Uterus (tissue), 4 donors: Measurements from ENCODE around the gene ACRBP. TPM values are rescaled to one million over a fixed set of nuclear protein-coding genes. Genes with fewer than 3 reads are reported as not detected.

Experiments
- DNase-seq, 2 donors: peaks; one replicate each; pipeline ENCODE4 v3.0.0-alpha.2; 2019 to 2020
- H3K27ac ChIP-seq, 2 donors: fragments of 200-600 bp; sonication (generic); 1 replicate in 1 of 2; 2 replicates in 1 of 2; pipeline ENCODE4 v1.5.1; 2016 to 2018
- H3K27me3 ChIP-seq, 2 donors: fragments of 200-600 bp; sonication (generic); one replicate each; pipeline ENCODE4 v1.5.1; 2018 to 2019; ENCODE audit warnings: control low read depth in 1 of 2
- H3K36me3 ChIP-seq, 2 donors: fragments of 200-600 bp; sonication (generic); one replicate each; pipeline ENCODE4 v1.5.1; 2019; ENCODE audit warnings: control low read depth in 1 of 2
- H3K4me1 ChIP-seq, 2 donors: fragments of 200-600 bp; sonication (generic); one replicate each; pipeline ENCODE4 v1.5.1; 2018 to 2019; ENCODE audit warnings: control low read depth in 1 of 2
- H3K4me3 ChIP-seq, 2 donors: fragments of 200-600 bp; sonication (generic); 1 replicate in 1 of 2; 2 replicates in 1 of 2; pipeline ENCODE4 v1.5.1; 2018 to 2019; ENCODE audit warnings: mild to moderate bottlenecking in 1 of 2
- H3K9me3 ChIP-seq, 2 donors: fragments of 200-600 bp; sonication (generic); one replicate each; pipeline ENCODE4 v1.5.1; 2019; ENCODE audit warnings: control low read depth in 1 of 2
- POLR2A ChIP-seq, 2 donors: fragments of 450-650 bp; IDR thresholded peaks; one replicate each; pipeline ENCODE4 v1.6.1; 2016; ENCODE audit warnings: antibody characterized with exemption in 2 of 2, mild to moderate bottlenecking in 1 of 2, moderate library complexity in 1 of 2
- intact Hi-C: fragments of 100-400 bp; cut with DNase I; formaldehyde crosslinking; loops from one replicate; pipeline ENCODE4 v1.15.1; 2023; ENCODE audit warnings: low total_unique reads
- total RNA-seq, 4 donors: library from RNA; depleted of rRNA in 3 of 4; stranded (reverse); fragments of >200 nt in 3 of 4; gene quantifications; one replicate each; pipeline versions ENCODE4 v1.1.0 to v1.2.4, GENCODE V29; 2014 to 2023
- TF ChIP-seq, protein P1 (sequence below), 4 experiments: fragments of 200-600 bp in 2 of 4; fragments of 450-650 bp in 2 of 4; sonication (generic) in 2 of 4; IDR thresholded peaks; one replicate each; pipeline ENCODE4 v1.5.1; 2016 to 2019; ENCODE audit warnings: antibody characterized with exemption in 4 of 4, mild to moderate bottlenecking in 2 of 4, moderate library complexity in 1 of 4
- donor health status: DM: yes; HTN: yes; CAD: no.

Gene ACRBP
- total RNA-seq, 4 donors from 2014 or later: 0.35 to 1.6 (median 1.5) TPM; not detected in 1

DNA sequence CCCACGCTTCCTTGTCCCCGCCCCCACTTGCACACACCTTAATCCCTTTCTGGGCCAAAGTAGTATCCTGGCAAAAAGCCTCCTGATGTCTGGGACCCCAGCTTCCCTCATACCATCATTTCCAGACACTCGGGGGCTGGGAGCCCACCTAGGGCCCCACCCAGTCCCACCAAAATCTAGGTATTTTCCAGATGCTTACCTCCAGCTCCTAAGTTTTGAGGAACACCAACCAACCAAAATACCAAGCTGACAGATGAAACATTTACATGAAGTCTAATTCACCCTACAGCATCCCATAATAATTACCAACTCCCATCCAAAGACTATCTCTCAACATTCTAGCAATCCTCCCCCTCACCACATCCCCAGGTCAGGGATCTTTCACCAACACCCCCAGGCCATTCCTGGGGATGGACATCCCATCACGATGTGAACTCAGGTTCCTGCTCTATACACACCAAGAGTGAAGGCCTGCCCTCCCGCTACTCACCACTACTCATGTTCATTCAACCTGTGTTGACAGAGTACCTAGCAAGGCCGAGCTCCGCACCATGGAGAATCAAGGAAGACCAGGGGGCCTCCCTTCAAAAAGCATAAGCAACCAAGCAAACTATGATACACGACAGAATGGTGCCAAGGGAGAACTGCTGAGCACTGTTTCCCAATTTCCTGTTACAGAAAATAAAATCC is 38.5 kb downstream of the ACRBP start:
- Histone ChIP-seq H3K27me3 (no peaks in the 10 kb centered on the region), H3K4me1 (peaks cover 14 to 22% of the 10 kb centered on the region in 2 donors), H3K4me3 (no peak overlapping the region), H3K9me3 (no peaks in the 10 kb centered on the region), H3K36me3 (no peaks in the 10 kb centered on the region), H3K27ac (peak overlapping the region; percentile 81 to 100)
- intact Hi-C loops: no loop called here
- TF ChIP-seq POLR2A (IDR thresholded peaks at IDR 0.05): no peak
- TF ChIP-seq, protein P1, sequence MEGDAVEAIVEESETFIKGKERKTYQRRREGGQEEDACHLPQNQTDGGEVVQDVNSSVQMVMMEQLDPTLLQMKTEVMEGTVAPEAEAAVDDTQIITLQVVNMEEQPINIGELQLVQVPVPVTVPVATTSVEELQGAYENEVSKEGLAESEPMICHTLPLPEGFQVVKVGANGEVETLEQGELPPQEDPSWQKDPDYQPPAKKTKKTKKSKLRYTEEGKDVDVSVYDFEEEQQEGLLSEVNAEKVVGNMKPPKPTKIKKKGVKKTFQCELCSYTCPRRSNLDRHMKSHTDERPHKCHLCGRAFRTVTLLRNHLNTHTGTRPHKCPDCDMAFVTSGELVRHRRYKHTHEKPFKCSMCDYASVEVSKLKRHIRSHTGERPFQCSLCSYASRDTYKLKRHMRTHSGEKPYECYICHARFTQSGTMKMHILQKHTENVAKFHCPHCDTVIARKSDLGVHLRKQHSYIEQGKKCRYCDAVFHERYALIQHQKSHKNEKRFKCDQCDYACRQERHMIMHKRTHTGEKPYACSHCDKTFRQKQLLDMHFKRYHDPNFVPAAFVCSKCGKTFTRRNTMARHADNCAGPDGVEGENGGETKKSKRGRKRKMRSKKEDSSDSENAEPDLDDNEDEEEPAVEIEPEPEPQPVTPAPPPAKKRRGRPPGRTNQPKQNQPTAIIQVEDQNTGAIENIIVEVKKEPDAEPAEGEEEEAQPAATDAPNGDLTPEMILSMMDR (IDR thresholded peaks at IDR 0.05): no peak
- peak; percentile 31 to 54 for DNase-seq

DNA sequence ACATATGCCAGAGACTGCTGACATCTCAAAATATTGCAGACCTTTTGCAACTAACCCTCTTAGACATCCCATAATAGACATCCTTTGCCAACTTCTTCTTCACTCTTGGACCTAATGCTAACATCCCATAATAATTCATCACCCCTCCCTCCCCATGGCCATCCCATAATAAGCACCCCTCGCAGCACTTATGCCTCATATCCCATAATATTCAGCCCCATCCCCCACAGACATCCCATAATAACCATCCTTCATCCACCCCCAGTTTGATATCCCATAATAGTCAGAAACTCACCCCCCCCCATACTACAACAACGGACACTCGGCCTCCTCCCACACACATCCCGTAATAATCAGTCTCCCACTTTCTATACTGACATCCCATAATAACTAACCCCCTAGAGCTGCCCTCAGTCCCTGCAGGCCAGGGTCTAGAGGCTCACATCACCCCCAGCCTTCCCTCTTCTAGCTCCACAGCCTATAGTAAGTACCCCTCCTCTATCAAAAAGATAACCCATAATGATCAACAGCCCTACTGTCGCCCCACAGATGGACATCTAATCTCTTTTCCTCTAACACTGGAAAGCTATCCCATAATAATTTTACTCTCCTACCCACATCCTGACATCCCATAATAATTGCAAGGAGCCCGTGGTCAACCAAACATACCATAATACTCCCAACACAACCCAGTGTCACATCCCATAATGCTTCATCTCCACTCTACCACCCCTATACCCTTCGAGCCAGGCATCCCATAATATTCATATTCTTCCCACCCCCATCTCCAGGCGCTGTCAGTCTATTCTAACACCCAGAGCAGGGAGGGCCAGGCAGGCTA is 39.3 kb downstream of the ACRBP start:
- intact Hi-C loops: no loop called here
- peak overlapping the region; percentile 81 to 100 for H3K27ac ChIP-seq
- DNase-seq: peak; percentile 65 to 88
- no peak overlapping the region for H3K4me3 ChIP-seq
- H3K27me3 ChIP-seq: no peaks in the 10 kb centered on the region
- no peaks in the 10 kb centered on the region for H3K36me3 ChIP-seq
- TF ChIP-seq, protein P1 (IDR thresholded peaks at IDR 0.05): no peak
- no peak for TF ChIP-seq POLR2A (IDR thresholded peaks at IDR 0.05)
- peaks cover 15 to 22% of the 10 kb centered on the region in 2 donors for H3K4me1 ChIP-seq
- no peaks in the 10 kb centered on the region for H3K9me3 ChIP-seq

DNA sequence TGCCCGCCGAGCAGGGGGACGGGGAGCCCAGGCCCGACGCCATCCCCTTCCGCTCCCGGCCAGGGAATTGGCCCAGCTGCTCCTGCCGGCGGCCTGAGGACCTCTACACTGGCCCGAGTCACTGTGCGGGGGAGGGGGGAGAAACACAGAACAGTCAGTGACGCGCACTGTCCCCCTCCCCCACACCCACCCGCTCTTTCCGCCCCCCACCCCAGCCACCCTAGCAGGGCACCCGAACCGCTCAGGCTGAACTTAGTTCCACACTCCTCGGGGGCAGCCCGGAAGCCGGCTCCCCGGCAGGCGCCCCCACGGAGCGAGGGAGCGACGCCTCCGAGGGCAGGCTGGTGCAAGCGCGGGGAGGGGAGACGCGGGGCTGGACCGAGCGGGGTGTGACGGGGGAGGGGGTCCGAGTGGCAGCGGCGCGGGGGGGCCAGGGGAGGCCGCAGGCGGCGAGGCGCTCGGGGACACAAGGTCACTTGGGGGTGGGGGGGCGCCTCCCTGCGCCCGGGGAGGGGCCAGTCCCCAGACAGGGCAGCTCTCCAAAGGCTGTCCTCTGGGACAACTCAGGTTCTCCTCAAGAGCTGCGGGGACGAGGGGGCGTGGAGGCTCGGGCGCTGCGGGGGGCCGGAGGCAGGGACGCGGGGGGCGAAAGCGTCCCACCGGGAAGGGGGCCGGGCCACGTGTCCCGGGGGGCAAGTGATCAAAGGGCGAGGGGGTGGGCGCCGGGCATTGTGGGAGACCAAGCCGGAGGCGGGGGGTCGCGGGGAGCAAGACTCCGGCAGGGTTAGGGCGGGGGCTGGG is 40.7 kb downstream of the ACRBP start:
- peak overlapping the region; percentile 98 to 100 for H3K27ac ChIP-seq

DNA sequence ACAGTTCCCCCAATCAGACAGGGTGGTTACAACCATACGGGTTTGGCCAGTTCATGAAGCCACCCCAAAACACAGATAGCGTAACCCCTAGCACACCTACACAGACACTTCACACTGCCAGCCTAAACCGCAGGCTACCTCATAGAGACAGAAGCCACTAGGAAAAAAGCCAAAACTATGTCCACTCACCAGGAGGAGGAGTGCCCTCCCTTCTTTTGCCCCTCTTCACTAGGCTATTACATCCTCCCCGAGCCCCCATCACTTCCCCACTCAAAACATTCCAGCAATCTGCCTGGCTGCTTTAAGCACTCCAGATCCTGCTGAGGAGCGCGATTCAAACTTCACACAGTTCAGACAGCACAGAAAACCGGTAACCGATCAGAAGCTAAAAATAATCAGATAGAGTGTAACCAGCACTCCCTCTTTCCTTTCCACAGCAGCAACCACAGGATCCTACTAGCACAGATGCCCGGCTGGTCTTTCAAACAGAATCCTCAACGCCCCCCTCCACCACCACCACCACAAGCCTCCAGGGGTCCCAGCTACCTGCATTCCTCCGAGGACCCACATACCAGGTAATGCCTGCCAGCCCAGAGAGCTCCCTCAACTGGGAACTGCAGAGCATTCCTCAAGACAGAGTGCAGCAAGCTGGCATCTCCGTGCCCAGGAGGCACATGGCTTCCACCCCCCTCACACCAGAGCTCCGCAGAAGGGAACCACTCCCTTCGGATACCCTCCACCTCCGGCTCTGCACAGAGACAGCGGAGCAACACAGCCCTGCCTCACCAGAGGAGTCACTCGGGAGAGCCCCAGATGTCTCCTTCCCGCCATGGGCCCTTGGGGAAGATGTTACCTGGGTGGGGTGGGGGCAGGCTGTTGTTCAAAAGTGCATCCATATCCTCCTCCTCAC is 41.6 kb downstream of the ACRBP start:
- peak in 1 of 2 donors; percentile 21 for DNase-seq
- H3K4me1 ChIP-seq: peaks cover 9 to 14% of the 10 kb centered on the region in 2 donors
- intact Hi-C loops: no loop called here

More for the DNA sequence above, 40.7 kb downstream of the ACRBP start:
- no peaks in the 10 kb centered on the region for H3K27me3 ChIP-seq
- H3K4me3 ChIP-seq: peak overlapping the region; percentile 99 to 100
- DNase-seq: peak; percentile 74 to 80
- no peaks in the 10 kb centered on the region for H3K36me3 ChIP-seq
- intact Hi-C loops: no loop called here
- H3K4me1 ChIP-seq: peaks cover 9 to 14% of the 10 kb centered on the region in 2 donors
- no peaks in the 10 kb centered on the region for H3K9me3 ChIP-seq
- TF ChIP-seq POLR2A (IDR thresholded peaks at IDR 0.05): no peak
- TF ChIP-seq, protein P1 (IDR thresholded peaks at IDR 0.05): no peak

More for the DNA sequence above, 41.6 kb downstream of the ACRBP start:
- peak overlapping the region; percentile 99 to 100 for H3K4me3 ChIP-seq
- H3K36me3 ChIP-seq: no peaks in the 10 kb centered on the region
- H3K9me3 ChIP-seq: no peaks in the 10 kb centered on the region
- peak overlapping the region; percentile 98 to 100 for H3K27ac ChIP-seq
- no peaks in the 10 kb centered on the region for H3K27me3 ChIP-seq
- TF ChIP-seq, protein P1 (IDR thresholded peaks at IDR 0.05): no peak
- TF ChIP-seq POLR2A (IDR thresholded peaks at IDR 0.05): no peak
